ENCODE results near the gene ZNF311. TPM values are rescaled to one million over a fixed set of nuclear protein-coding genes. Genes with fewer than 3 reads are reported as not detected.

The ZNF311 gene
- total RNA-seq, 2 donors from 2014 or later, result 2.2 to 6.5 TPM

GRCh38 chr6:28979679-28980078 lies 25.4 kb downstream of the ZNF311 start:
- H3K36me3 ChIP-seq (ENCODE audit: control insufficient read depth, insufficient read depth, low read length), result no peaks in the 10 kb centered on the region
- peaks cover 28% of the 10 kb centered on the region for H3K27me3 ChIP-seq (ENCODE audit: control insufficient read depth, insufficient read depth, low read length, poor library complexity, severe bottlenecking)
- WGBS, 2 experiments (ENCODE audit: insufficient coverage in 1 of 2, insufficient read length in 1 of 2), result 78 to 98% methylated on average over 1 to 2 of the region's 2 CpGs
- no peak overlapping the region for H3K27ac ChIP-seq (ENCODE audit: low read depth, low read length)
- no peaks in the 10 kb centered on the region for H3K9me3 ChIP-seq (ENCODE audit: control insufficient read depth, low read length)
- peaks cover 5% of the 10 kb centered on the region for H3K4me1 ChIP-seq (ENCODE audit: control insufficient read depth, insufficient read depth, low read length)
- no peak overlapping the region for H3K4me3 ChIP-seq (ENCODE audit: low read length)
- no peak overlapping the region for H3K9ac ChIP-seq (ENCODE audit: extremely low read depth, low read length, poor library complexity, severe bottlenecking)
- H3K4me3 Mint-ChIP-seq, result no peak overlapping the region
- no peaks in the 10 kb centered on the region for H3K9me3 Mint-ChIP-seq
- H3K27ac Mint-ChIP-seq, result no peak overlapping the region
- no peaks in the 10 kb centered on the region for H3K36me3 Mint-ChIP-seq (ENCODE audit: low read depth)
- TF ChIP-seq, protein P1, sequence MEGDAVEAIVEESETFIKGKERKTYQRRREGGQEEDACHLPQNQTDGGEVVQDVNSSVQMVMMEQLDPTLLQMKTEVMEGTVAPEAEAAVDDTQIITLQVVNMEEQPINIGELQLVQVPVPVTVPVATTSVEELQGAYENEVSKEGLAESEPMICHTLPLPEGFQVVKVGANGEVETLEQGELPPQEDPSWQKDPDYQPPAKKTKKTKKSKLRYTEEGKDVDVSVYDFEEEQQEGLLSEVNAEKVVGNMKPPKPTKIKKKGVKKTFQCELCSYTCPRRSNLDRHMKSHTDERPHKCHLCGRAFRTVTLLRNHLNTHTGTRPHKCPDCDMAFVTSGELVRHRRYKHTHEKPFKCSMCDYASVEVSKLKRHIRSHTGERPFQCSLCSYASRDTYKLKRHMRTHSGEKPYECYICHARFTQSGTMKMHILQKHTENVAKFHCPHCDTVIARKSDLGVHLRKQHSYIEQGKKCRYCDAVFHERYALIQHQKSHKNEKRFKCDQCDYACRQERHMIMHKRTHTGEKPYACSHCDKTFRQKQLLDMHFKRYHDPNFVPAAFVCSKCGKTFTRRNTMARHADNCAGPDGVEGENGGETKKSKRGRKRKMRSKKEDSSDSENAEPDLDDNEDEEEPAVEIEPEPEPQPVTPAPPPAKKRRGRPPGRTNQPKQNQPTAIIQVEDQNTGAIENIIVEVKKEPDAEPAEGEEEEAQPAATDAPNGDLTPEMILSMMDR (conservative IDR thresholded peaks at IDR 0.05), result no peak
- no peak for DNase-seq
- H3K4me1 Mint-ChIP-seq, result peaks cover 24% of the 10 kb centered on the region
- H3K27me3 Mint-ChIP-seq (ENCODE audit: insufficient read depth), result peaks cover 19% of the 10 kb centered on the region

GRCh38 chr6:28978959-28979561 lies 26.1 kb downstream of the ZNF311 start:
- H3K27ac Mint-ChIP-seq, result no peak overlapping the region
- peaks cover 28% of the 10 kb centered on the region for H3K27me3 ChIP-seq (ENCODE audit: control insufficient read depth, insufficient read depth, low read length, poor library complexity, severe bottlenecking)
- no peaks in the 10 kb centered on the region for H3K36me3 ChIP-seq (ENCODE audit: control insufficient read depth, insufficient read depth, low read length)
- H3K36me3 Mint-ChIP-seq (ENCODE audit: low read depth), result no peaks in the 10 kb centered on the region
- peaks cover 22% of the 10 kb centered on the region for H3K27me3 Mint-ChIP-seq (ENCODE audit: insufficient read depth)
- H3K4me3 Mint-ChIP-seq, result no peak overlapping the region
- H3K9ac ChIP-seq (ENCODE audit: extremely low read depth, low read length, poor library complexity, severe bottlenecking), result no peak overlapping the region
- WGBS, 2 experiments (ENCODE audit: insufficient coverage in 1 of 2, insufficient read length in 1 of 2), result 88 to 100% methylated on average over 1 to 4 of the region's 5 CpGs
- no peak for DNase-seq
- TF ChIP-seq, protein P1 (conservative IDR thresholded peaks at IDR 0.05), result no peak
- no peaks in the 10 kb centered on the region for H3K9me3 ChIP-seq (ENCODE audit: control insufficient read depth, low read length)
- H3K4me1 Mint-ChIP-seq, result peaks cover 23% of the 10 kb centered on the region
- H3K27ac ChIP-seq (ENCODE audit: low read depth, low read length), result no peak overlapping the region
- H3K9me3 Mint-ChIP-seq, result no peaks in the 10 kb centered on the region
- H3K4me3 ChIP-seq (ENCODE audit: low read length), result no peak overlapping the region
- H3K4me1 ChIP-seq (ENCODE audit: control insufficient read depth, insufficient read depth, low read length), result peaks cover 5% of the 10 kb centered on the region

- DNase-seq, result no peak
- WGBS, 2 experiments (ENCODE audit: insufficient coverage in 1 of 2, insufficient read length in 1 of 2), result 75 to 85% methylated on average over 2 to 3 of the region's 3 CpGs
- no peak overlapping the region for H3K9ac ChIP-seq (ENCODE audit: extremely low read depth, low read length, poor library complexity, severe bottlenecking)
- H3K9me3 Mint-ChIP-seq, result no peaks in the 10 kb centered on the region
- peak overlapping the region; percentile 63 for H3K4me3 Mint-ChIP-seq
- no peaks in the 10 kb centered on the region for H3K36me3 ChIP-seq (ENCODE audit: control insufficient read depth, insufficient read depth, low read length)
- H3K27ac ChIP-seq (ENCODE audit: low read depth, low read length), result no peak overlapping the region
- H3K4me1 Mint-ChIP-seq, result peaks cover 20% of the 10 kb centered on the region
- H3K36me3 Mint-ChIP-seq (ENCODE audit: low read depth), result no peaks in the 10 kb centered on the region
- peaks cover 5% of the 10 kb centered on the region for H3K4me1 ChIP-seq (ENCODE audit: control insufficient read depth, insufficient read depth, low read length)
- no peaks in the 10 kb centered on the region for H3K9me3 ChIP-seq (ENCODE audit: control insufficient read depth, low read length)
- H3K4me3 ChIP-seq (ENCODE audit: low read length), result no peak overlapping the region
- H3K27me3 ChIP-seq (ENCODE audit: control insufficient read depth, insufficient read depth, low read length, poor library complexity, severe bottlenecking), result peaks cover 28% of the 10 kb centered on the region
- TF ChIP-seq, protein P1 (conservative IDR thresholded peaks at IDR 0.05), result no peak
- peak overlapping the region; percentile 31 for H3K27ac Mint-ChIP-seq
- H3K27me3 Mint-ChIP-seq (ENCODE audit: insufficient read depth), result peaks cover 22% of the 10 kb centered on the region
These were observed 27.0 kb downstream of the ZNF311 start for GRCh38 chr6:28978133-28978491.
